ENCODE measurements around the gene CFAP61.

GRCh38 chr20:20019123-20019522 is 33.2 kb upstream of the CFAP61 start:
- TF ChIP-seq CTCF (IDR thresholded peaks at IDR 0.05) (no peak), POLR2A (IDR thresholded peaks at IDR 0.05) (peak in 1 of 2 donors; percentile 10)

Data from thyroid gland (tissue), 4 donors.